ENCODE results near the gene ARFGAP2.

DNA sequence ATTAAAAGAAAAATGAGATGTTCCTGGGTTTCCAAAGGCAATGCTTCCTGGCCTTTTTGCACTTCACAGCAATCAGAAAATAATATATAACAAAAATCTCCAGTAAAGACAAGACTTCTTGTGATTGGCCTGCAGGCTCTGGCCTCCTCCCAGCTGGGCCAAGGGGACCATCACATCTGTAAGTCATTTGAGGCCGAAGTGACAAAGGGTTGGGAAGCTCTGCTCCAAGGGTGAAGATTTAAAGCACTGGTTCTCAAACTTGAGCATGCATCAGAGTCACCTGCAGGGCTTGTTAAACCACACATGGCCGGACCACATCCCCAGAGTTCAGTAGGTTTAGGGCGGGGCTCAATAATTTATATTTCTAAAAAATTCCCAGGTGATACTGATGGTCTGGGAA is 32.1 kb downstream of the ARFGAP2 start:
- TF ChIP-seq, protein P1, sequence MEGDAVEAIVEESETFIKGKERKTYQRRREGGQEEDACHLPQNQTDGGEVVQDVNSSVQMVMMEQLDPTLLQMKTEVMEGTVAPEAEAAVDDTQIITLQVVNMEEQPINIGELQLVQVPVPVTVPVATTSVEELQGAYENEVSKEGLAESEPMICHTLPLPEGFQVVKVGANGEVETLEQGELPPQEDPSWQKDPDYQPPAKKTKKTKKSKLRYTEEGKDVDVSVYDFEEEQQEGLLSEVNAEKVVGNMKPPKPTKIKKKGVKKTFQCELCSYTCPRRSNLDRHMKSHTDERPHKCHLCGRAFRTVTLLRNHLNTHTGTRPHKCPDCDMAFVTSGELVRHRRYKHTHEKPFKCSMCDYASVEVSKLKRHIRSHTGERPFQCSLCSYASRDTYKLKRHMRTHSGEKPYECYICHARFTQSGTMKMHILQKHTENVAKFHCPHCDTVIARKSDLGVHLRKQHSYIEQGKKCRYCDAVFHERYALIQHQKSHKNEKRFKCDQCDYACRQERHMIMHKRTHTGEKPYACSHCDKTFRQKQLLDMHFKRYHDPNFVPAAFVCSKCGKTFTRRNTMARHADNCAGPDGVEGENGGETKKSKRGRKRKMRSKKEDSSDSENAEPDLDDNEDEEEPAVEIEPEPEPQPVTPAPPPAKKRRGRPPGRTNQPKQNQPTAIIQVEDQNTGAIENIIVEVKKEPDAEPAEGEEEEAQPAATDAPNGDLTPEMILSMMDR (conservative IDR thresholded peaks at IDR 0.05; ENCODE audit: low read length), result no peak
- no peak for TF ChIP-seq EZH2phosphoT487 (IDR thresholded peaks at IDR 0.05; ENCODE audit: borderline replicate concordance)

All from Loucy (cell line).